ENCODE data around the gene DCTD. TPM values are rescaled to one million over a fixed set of nuclear protein-coding genes. Genes with fewer than 3 reads are reported as not detected.

The DCTD gene
- total RNA-seq, 1 experiment from 2014 or later, result 72.7 TPM

DNA sequence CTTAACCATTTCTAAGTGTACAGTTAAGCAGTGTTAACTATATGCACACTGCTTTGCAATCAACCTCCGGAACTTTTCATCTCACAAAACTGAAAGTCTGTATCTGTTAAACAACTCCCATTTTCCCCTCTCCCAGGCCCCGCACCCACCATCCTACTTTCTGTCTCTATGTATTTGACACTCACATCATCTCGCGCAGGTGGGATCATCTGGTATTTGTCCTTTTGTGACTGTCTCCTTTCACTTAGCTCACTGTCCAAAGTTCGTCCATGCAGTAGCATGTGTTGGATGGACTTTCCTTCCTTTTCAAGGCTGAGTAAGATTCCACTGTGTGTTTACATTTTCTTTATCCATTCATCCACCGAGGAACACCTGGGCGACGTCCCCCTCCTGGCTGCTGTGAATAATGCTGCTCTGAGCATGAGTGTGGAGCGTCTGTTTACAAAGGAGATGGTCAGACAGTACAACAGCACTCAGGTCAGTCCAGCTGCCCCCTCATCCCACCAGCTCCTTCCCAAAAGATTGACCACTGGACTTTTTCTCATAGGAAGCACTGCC lies 39.8 kb downstream of the DCTD start:
- TF ChIP-seq, protein P1, sequence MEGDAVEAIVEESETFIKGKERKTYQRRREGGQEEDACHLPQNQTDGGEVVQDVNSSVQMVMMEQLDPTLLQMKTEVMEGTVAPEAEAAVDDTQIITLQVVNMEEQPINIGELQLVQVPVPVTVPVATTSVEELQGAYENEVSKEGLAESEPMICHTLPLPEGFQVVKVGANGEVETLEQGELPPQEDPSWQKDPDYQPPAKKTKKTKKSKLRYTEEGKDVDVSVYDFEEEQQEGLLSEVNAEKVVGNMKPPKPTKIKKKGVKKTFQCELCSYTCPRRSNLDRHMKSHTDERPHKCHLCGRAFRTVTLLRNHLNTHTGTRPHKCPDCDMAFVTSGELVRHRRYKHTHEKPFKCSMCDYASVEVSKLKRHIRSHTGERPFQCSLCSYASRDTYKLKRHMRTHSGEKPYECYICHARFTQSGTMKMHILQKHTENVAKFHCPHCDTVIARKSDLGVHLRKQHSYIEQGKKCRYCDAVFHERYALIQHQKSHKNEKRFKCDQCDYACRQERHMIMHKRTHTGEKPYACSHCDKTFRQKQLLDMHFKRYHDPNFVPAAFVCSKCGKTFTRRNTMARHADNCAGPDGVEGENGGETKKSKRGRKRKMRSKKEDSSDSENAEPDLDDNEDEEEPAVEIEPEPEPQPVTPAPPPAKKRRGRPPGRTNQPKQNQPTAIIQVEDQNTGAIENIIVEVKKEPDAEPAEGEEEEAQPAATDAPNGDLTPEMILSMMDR (conservative IDR thresholded peaks at IDR 0.05; ENCODE audit: low read depth, low read length), result no peak
- no peak for TF ChIP-seq EZH2 (IDR thresholded peaks at IDR 0.05; ENCODE audit: borderline replicate concordance, low read depth, low read length, poor library complexity, severe bottlenecking)
- Histone ChIP-seq H3K4me3 (ENCODE audit: low read depth, low read length, poor library complexity, severe bottlenecking) (no peak overlapping the region), H3K9me3 (ENCODE audit: low read depth, low read length, poor library complexity, severe bottlenecking) (no peaks in the 10 kb centered on the region), H3K4me1 (ENCODE audit: insufficient read depth, low read length, poor library complexity, severe bottlenecking) (peaks cover 40% of the 10 kb centered on the region), H3K27me3 (replicated peaks; ENCODE audit: insufficient read depth, low read depth, low read length, poor library complexity) (no peaks in the 10 kb centered on the region), H3K36me3 (ENCODE audit: insufficient read depth, low read length, poor library complexity, severe bottlenecking) (no peaks in the 10 kb centered on the region), H3K27ac (ENCODE audit: low read depth, low read length, poor library complexity, severe bottlenecking) (no peak overlapping the region)
- no TSS peak for BruUV-seq (replicated peaks)
- DNase-seq (ENCODE audit: low spot score), result no peak
- CTCF ChIA-PET, result no interaction called here
- intact Hi-C loops (cut with micrococcal nuclease; ENCODE audit: unreplicated experiment), result no loop called here
- POLR2A ChIA-PET (ENCODE audit: low non-redundant PET), result no interaction called here

DNA sequence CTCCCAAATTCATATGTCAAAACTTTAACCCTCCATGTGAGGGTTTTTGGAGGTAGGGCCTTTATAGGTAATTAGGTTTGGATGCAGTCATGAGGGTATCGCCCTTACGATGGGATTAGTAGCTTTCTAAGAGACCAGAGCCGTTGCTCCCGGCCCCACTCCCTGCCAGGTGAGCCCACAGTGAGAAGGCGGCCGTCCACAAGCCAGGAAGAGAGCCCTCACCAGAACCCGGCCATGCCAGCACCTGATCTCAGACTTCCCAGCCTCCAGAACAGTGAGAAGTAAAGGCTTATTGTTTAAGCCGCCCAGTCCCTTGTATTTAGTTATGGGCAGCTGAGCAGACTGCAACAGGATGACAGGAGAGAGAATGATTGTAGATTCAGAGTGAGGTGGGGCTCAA lies 40.8 kb downstream of the DCTD start:
- DNase-seq (ENCODE audit: low spot score), result no peak
- Histone ChIP-seq H3K4me3 (ENCODE audit: low read depth, low read length, poor library complexity, severe bottlenecking) (no peak overlapping the region), H3K9me3 (ENCODE audit: low read depth, low read length, poor library complexity, severe bottlenecking) (no peaks in the 10 kb centered on the region), H3K4me1 (ENCODE audit: insufficient read depth, low read length, poor library complexity, severe bottlenecking) (peaks cover 40% of the 10 kb centered on the region), H3K36me3 (ENCODE audit: insufficient read depth, low read length, poor library complexity, severe bottlenecking) (no peaks in the 10 kb centered on the region), H3K27me3 (replicated peaks; ENCODE audit: insufficient read depth, low read depth, low read length, poor library complexity) (no peaks in the 10 kb centered on the region), H3K27ac (ENCODE audit: low read depth, low read length, poor library complexity, severe bottlenecking) (no peak overlapping the region)
- intact Hi-C loops (cut with micrococcal nuclease; ENCODE audit: unreplicated experiment), result no loop called here
- no TSS peak for BruUV-seq (replicated peaks)
- CTCF ChIA-PET, result no interaction called here
- TF ChIP-seq, protein P1 (conservative IDR thresholded peaks at IDR 0.05; ENCODE audit: low read depth, low read length), result no peak
- TF ChIP-seq EZH2 (IDR thresholded peaks at IDR 0.05; ENCODE audit: borderline replicate concordance, low read depth, low read length, poor library complexity, severe bottlenecking), result no peak
- POLR2A ChIA-PET (ENCODE audit: low non-redundant PET), result no interaction called here

DNA sequence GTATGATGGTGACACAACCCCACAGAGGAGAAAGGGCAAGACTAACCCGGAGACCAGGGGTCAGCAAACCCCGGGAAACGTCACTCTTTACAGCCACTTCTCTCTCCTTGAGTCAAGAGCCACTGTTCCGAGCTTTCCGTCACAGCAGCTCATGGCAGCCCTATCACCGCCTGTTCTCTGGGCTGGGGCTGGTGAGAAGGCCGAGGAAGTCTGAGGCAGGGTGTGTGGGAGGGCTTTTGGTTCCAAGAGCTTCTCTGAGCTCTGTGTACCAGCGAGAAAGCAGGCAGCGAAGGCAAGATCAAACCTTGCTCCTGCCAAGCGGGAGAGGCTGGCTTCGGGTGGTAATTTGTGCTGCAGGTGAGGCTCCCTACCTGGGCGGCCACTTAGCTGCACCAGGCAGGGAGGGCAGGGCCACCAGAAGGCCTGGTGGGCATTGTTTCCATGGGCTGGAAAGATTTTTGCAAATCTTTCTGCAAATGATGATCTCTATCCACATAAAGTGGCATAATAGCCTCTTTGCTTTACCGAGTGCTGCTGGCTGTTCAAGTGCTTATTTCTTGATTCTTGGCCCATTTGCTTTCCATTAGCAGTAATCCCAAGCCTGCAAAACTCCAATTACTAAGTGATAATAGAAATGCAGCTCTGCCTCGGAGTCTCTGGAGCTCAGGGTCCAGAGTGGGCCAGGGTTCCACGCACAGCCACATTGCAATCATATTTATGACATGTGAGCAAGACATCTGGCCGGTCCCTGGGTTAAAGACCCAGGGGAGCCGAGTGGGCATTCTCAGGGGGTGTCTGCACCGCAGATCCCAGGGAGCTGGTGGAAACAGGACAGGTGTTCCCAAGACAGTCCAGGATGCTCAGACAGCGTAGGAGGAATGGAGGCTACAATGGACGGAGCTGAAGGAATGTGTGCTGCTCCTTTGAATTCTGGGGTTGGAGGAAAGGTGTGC lies 41.5 kb downstream of the DCTD start:
- Histone ChIP-seq H3K9me3 (ENCODE audit: low read depth, low read length, poor library complexity, severe bottlenecking) (no peaks in the 10 kb centered on the region), H3K36me3 (ENCODE audit: insufficient read depth, low read length, poor library complexity, severe bottlenecking) (no peaks in the 10 kb centered on the region), H3K4me3 (ENCODE audit: low read depth, low read length, poor library complexity, severe bottlenecking) (no peak overlapping the region), H3K4me1 (ENCODE audit: insufficient read depth, low read length, poor library complexity, severe bottlenecking) (peaks cover 40% of the 10 kb centered on the region), H3K27ac (ENCODE audit: low read depth, low read length, poor library complexity, severe bottlenecking) (peak overlapping the region; percentile 73), H3K27me3 (replicated peaks; ENCODE audit: insufficient read depth, low read depth, low read length, poor library complexity) (no peaks in the 10 kb centered on the region)
- TF ChIP-seq EZH2 (IDR thresholded peaks at IDR 0.05; ENCODE audit: borderline replicate concordance, low read depth, low read length, poor library complexity, severe bottlenecking), result no peak
- TF ChIP-seq, protein P1 (conservative IDR thresholded peaks at IDR 0.05; ENCODE audit: low read depth, low read length), result no peak
- ChIA-PET POLR2A (ENCODE audit: low non-redundant PET) (no interaction called here), CTCF (interaction anchor here (0.6 kb wide), 1 partner anchor 55 kb away, joined by 5 read pairs; no protein-coding TSS in a partner anchor)
- intact Hi-C loops (cut with micrococcal nuclease; ENCODE audit: unreplicated experiment), result no loop called here
- no peak for DNase-seq (ENCODE audit: low spot score)
- BruUV-seq (replicated peaks), result no TSS peak
